Renal cortex interstitium (tissue), 11 donors: ENCODE data around the gene CFDP1. TPM values are rescaled to one million over a fixed set of nuclear protein-coding genes. Genes with fewer than 3 reads are reported as not detected.
A peak's percentile ranks its signal among the peaks of the same experiment; 100 is the strongest.
"Not testable (repeated sequence)": the region's sequence is repeated elsewhere in the genome, so short reads cannot be mapped to it uniquely, and the experiment has no call there.

Experiments used
- DNase-seq, 11 donors: peaks; one replicate each; pipeline ENCODE4 v3.0.0-alpha.2; 2013; ENCODE audit warnings: low read depth in 9 of 11, low spot score in 4 of 11; ENCODE audit errors: extremely low read depth in 1 of 11
- polyA plus RNA-seq, 3 donors: library from polyadenylated mRNA; unstranded; fragments of 120-200 nt; gene quantifications; one replicate each; pipeline ENCODE4 v1.2.1, GENCODE V29; 2013; ENCODE audit not compliant: insufficient read length in 3 of 3

Gene CFDP1
- polyA plus RNA-seq, 3 donors = 156 to 197 (median 173) TPM

DNA sequence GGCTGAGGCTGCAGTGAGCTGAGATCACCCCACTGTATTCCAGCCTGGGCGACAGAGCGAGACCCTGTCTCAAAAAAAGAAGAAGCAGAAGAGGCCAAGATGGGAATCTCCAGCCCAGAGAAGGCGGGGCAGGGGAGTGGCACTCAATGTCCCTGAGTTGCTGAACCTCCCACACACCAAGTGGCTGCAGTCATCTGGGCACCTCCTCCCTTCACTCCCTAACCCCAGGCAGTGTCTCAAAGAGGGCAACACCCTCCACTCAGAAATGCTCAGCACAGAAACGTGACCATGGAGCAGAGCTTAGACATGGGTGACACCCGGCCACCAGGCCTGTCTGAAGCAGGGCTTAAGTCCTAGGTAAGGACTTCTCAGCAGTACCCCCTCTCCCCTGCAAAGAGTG, 145.6 kb downstream of the CFDP1 start:
- DNase-seq = no peak

GRCh38 chr16:75286389-75286788, 146.9 kb downstream of the CFDP1 start:
- no peak for DNase-seq

DNA sequence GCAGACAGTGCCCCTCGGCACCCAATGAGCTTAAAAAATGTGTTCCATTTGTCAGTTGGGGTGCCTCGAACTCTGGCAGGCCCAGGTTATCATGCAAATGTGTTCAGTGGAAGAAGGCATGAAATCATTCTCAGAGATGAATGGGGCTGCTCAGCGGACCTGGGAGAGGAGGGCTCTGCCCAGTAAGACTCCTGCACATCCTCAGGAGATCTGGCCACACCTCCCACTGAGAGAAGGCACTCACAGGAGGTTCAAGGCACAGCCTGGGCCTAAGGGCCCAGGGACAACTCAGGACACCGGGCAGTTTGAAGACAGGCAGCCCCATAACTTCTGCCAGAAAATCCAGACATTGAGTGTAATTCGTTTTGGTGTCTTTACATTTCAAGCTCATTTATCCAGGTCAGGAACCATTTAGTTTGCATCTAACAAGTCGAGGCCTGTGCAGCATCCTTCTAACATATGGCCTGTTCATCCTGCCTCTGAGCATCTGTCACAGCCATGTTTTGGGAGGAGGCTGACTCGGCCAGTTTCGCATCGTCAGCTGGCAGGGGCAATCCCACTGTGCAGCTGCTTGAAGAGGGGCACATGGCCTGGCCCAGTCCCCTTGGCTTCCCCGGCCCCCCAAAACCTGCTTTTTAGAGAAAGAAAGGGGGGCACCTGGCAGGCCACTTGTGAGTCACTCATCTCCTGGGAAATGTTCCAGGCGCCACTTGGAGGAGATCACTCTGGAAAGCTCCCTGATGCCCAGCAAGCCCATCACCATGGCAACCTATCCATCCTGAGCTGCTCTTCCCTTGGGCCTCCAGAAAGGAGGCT, 150.6 kb downstream of the CFDP1 start:
- DNase-seq = no peak

GRCh38 chr16:75281826-75282225, 151.5 kb downstream of the CFDP1 start:
- DNase-seq = no peak

GRCh38 chr16:75281009-75281408, 152.3 kb downstream of the CFDP1 start:
- not testable (repeated sequence) for DNase-seq

DNA sequence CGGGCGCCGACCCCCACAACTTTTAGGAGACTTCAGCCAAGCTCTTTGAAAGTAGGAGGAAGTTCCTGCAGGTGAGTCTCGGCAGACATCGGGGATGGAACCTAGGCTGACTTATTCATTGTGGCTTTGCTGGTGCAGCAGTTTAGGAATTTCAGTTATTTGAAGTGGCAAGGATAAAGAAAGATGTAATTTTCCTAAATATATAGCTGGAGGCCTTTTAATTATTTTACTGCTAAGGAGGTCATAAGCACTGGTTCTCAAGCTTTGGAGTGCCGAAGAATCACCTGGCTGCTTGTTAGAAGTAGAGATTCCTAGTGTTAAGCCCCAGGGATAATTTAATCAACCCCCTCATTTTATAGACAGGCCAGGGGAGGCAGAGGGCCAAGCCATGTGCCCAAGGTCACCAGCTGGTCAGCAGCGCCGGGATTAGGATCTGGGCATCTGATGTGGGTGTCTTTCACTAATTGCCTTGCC, 152.9 kb downstream of the CFDP1 start:
- DNase-seq = no peak

DNA sequence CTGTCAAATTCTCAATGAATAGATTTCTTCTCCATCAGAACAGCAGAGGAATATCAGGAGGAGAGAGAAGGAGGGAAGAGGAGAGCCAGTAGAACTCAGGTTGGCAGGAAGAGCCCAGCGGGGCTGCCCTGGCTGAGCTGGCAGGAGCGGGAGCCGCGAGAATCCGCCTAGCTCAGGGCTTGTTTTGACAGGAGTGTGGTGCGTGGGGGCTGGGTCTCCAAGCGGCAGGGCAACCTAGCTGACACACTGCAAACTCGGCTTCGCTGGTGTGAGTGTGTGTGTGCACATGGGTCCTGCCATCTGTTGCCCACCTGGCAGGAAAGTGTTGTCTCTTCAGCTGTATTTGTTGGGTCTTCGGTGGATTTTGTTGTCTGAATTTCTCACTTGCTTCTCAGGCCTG, 154.0 kb downstream of the CFDP1 start:
- no peak for DNase-seq

- no peak for DNase-seq
Measured at GRCh38 chr16:75273054-75273925, 160.0 kb downstream of the CFDP1 start.

- DNase-seq = not testable (repeated sequence)
Measured at GRCh38 chr16:75272629-75273028, 160.7 kb downstream of the CFDP1 start.

DNA sequence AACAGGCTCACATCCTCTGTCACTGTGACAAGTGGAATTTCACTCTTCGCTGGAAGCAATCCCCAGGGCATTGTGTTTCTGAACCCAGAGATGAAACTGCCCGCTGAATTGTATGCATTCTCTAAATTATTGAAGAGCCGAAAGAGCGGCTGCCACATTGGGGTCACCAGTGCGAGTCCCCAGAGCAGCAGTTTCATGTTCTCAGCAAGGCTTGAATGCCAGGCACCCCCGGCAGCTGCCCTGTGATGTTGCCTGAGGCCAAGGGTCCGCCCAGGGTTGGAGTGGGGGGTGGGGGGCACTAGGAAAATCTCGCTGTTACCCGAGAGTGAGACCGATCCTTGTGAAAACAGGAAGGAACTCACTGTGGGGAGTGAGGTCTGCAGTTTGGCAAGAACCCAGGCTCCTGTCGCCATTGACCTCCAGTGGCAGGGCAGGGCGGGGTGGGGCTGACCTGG, 161.2 kb downstream of the CFDP1 start:
- DNase-seq = no peak

- no peak for DNase-seq
Measured at GRCh38 chr16:75271441-75272096, 161.7 kb downstream of the CFDP1 start.

DNA sequence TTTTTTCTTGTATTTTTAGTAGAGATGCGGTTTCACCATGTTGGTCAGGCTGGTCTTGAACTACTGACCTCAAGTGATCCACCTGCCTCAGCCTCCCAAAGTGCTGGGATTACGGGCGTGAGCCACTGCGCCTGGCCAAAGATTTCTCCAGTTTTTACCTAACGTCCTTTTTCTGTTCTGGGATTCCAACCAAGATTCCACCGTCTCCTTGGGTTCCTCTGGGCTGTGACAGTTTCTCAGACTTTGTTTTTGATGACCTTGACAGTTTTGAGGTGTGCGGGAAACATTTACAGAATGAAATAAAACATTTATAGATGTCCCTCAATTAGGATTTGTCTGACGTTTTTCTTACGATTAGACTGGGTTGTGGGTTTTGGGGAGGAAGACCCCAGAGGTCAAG, 163.9 kb downstream of the CFDP1 start:
- not testable (repeated sequence) for DNase-seq

GRCh38 chr16:75267631-75268264, 165.6 kb downstream of the CFDP1 start:
- no peak for DNase-seq

GRCh38 chr16:75266738-75267630, 166.3 kb downstream of the CFDP1 start:
- no peak for DNase-seq

- DNase-seq = peak in 5 of 11 donors; percentile 57 to 79 (median 70)
Measured at GRCh38 chr16:75265911-75266701, 167.2 kb downstream of the CFDP1 start.

GRCh38 chr16:75264999-75265910, 168.0 kb downstream of the CFDP1 start:
- no peak for DNase-seq
